ENCODE data around the gene CALML5. TPM values are rescaled to one million over a fixed set of nuclear protein-coding genes. Genes with fewer than 3 reads are reported as not detected.

Gene CALML5
- polyA plus RNA-seq, 1 of the 3 experiments (the other 2 are of a cell fraction): not detected

- H3K4me3 ChIP-seq (ENCODE audit: low read depth in 2 of 2, low read length in 1 of 2): no peak overlapping the region
- CTCF ChIA-PET: no interaction called here
- H3K4me1 ChIP-seq (ENCODE audit: control insufficient read depth in 1 of 2, insufficient read depth in 2 of 2, low read depth in 1 of 2, low read length in 1 of 2): no peaks in the 10 kb centered on the region
- H3K36me3 ChIP-seq (replicated peaks in 1 of 2; ENCODE audit: control insufficient read depth in 1 of 2, insufficient read depth in 2 of 2, low read length in 1 of 2): no peaks in the 10 kb centered on the region
- no peak overlapping the region for H3K9ac ChIP-seq
- no peaks in the 10 kb centered on the region for H4K20me1 ChIP-seq (ENCODE audit: insufficient read depth)
- H3K27ac ChIP-seq (ENCODE audit: low read depth in 2 of 2, low read length in 1 of 2): no peak overlapping the region
- no peak overlapping the region for H2AFZ ChIP-seq (ENCODE audit: low read depth)
- POLR2A ChIA-PET: no interaction called here
- H3K79me2 ChIP-seq (ENCODE audit: insufficient read depth): no peaks in the 10 kb centered on the region
- H3F3A ChIP-seq (replicated peaks; ENCODE audit: insufficient read depth): no peaks in the 10 kb centered on the region
- TF ChIP-seq GABPA (IDR thresholded peaks at IDR 0.05; ENCODE audit: low read depth) (no peak), USF1 (IDR thresholded peaks at IDR 0.05; ENCODE audit: borderline replicate concordance, low read depth) (no peak), FOXJ3 (CRISPR knock-in tag; IDR thresholded peaks at IDR 0.05) (no peak), FOXM1 (IDR thresholded peaks at IDR 0.05; ENCODE audit: low read depth) (no peak), ZBTB33 (IDR thresholded peaks at IDR 0.05; ENCODE audit: borderline replicate concordance, low read depth) (no peak), RFX5 (IDR thresholded peaks at IDR 0.05; ENCODE audit: low read length) (no peak), EZH2phosphoT487 (IDR thresholded peaks at IDR 0.05; ENCODE audit: borderline replicate concordance, low read depth) (no peak), YY1 (IDR thresholded peaks at IDR 0.05; ENCODE audit: low read depth) (no peak), RAD21 (IDR thresholded peaks at IDR 0.05; ENCODE audit: low read length) (no peak), TCF12 (IDR thresholded peaks at IDR 0.05) (no peak), FOSL2 (IDR thresholded peaks at IDR 0.05; ENCODE audit: borderline replicate concordance, low read depth) (no peak)
- H3K9me2 ChIP-seq: no peaks in the 10 kb centered on the region
- no peak for DNase-seq
- H3K4me2 ChIP-seq: no peak overlapping the region
- no peaks in the 10 kb centered on the region for H3K27me3 ChIP-seq (ENCODE audit: insufficient read depth)
- WGBS (ENCODE audit: low lambda C conversion rate): 87% methylated on average over 19 of the region's 21 CpGs
- no peaks in the 10 kb centered on the region for H3K9me3 ChIP-seq
Measured at GRCh38 chr10:5533098-5533731, 33.8 kb upstream of the CALML5 start.

GRCh38 chr10:5532618-5533097, 33.3 kb upstream of the CALML5 start:
- 78% methylated on average over 6 of the region's 6 CpGs for WGBS (ENCODE audit: low lambda C conversion rate)
- Histone ChIP-seq H3F3A (replicated peaks; ENCODE audit: insufficient read depth) (no peaks in the 10 kb centered on the region), H2AFZ (ENCODE audit: low read depth) (no peak overlapping the region), H4K20me1 (ENCODE audit: insufficient read depth) (no peaks in the 10 kb centered on the region), H3K27ac (ENCODE audit: low read depth in 2 of 2, low read length in 1 of 2) (no peak overlapping the region), H3K4me1 (ENCODE audit: control insufficient read depth in 1 of 2, insufficient read depth in 2 of 2, low read depth in 1 of 2, low read length in 1 of 2) (no peaks in the 10 kb centered on the region), H3K79me2 (ENCODE audit: insufficient read depth) (no peaks in the 10 kb centered on the region), H3K4me2 (no peak overlapping the region), H3K27me3 (ENCODE audit: insufficient read depth) (no peaks in the 10 kb centered on the region), H3K36me3 (replicated peaks in 1 of 2; ENCODE audit: control insufficient read depth in 1 of 2, insufficient read depth in 2 of 2, low read length in 1 of 2) (no peaks in the 10 kb centered on the region), H3K9ac (no peak overlapping the region), H3K4me3 (ENCODE audit: low read depth in 2 of 2, low read length in 1 of 2) (no peak overlapping the region), H3K9me2 (no peaks in the 10 kb centered on the region), H3K9me3 (no peaks in the 10 kb centered on the region)
- TF ChIP-seq FOSL2 (IDR thresholded peaks at IDR 0.05; ENCODE audit: borderline replicate concordance, low read depth) (no peak), TEAD4 (IDR thresholded peaks at IDR 0.05; ENCODE audit: borderline replicate concordance, insufficient read depth) (no peak), NFIC (IDR thresholded peaks at IDR 0.05; ENCODE audit: borderline replicate concordance) (no peak), GABPA (IDR thresholded peaks at IDR 0.05; ENCODE audit: low read depth) (no peak), EP300 (IDR thresholded peaks at IDR 0.05; ENCODE audit: borderline replicate concordance in 1 of 2, low read depth in 1 of 2, low read length in 1 of 2) (no peak), TCF12 (IDR thresholded peaks at IDR 0.05) (no peak), PBX3 (IDR thresholded peaks at IDR 0.05) (no peak), MAX (IDR thresholded peaks at IDR 0.05; ENCODE audit: low read depth) (no peak), USF1 (IDR thresholded peaks at IDR 0.05; ENCODE audit: borderline replicate concordance, low read depth) (no peak), YY1 (IDR thresholded peaks at IDR 0.05; ENCODE audit: low read depth) (no peak), FOXM1 (IDR thresholded peaks at IDR 0.05; ENCODE audit: low read depth) (no peak), SIN3A (IDR thresholded peaks at IDR 0.05; ENCODE audit: borderline replicate concordance, low read depth, low read length) (no peak), ZBTB33 (IDR thresholded peaks at IDR 0.05; ENCODE audit: borderline replicate concordance, low read depth) (no peak), NRF1 (IDR thresholded peaks at IDR 0.05; ENCODE audit: low read depth, low read length) (no peak), POLR2AphosphoS5 (IDR thresholded peaks at IDR 0.05; ENCODE audit: low read depth, low read length) (no peak), JUND (IDR thresholded peaks at IDR 0.05) (no peak), ELF1 (IDR thresholded peaks at IDR 0.05) (no peak)
- DNase-seq: no peak
- ChIA-PET CTCF (no interaction called here), POLR2A (no interaction called here)

Data from SK-N-SH (cell line).